ENCODE data around the gene TUBA1A.
A peak's percentile ranks its signal among the peaks of the same experiment; 100 is the strongest.
"Not testable (repeated sequence)": the region's sequence is repeated elsewhere in the genome, so short reads cannot be mapped to it uniquely, and the experiment has no call there.

TUBA1A gene

DNA sequence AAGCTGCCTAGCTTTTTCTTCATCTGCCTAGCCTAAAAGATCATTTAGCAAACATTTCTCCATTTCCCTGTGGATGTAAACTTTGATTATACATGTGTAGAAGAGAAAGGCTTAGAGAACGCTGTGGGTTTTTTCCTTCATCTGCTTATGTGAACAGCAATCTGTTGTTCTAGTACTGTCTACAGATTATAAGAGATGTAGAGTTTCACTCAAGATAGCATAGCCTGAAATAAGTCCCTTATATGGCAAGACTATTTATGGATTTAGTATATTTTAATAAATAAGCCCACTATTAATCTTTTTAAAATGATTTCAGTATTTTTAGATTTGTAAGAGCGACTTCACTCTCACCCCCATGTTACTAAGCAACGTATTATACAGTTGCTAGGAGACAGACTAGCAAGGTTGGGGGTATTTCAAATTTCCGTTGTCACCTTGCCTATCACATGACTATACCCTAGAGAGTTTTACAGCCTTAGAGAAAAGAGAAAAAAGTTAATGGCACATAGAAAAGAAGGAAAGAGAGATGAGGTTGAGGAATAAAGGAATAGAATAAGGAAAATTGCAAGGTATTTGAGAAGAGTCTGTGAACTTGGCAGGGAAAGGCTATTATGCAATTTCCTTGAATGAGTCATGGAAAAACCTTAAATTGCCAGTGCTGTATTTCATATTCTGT, 12.2 kb upstream of the TUBA1A start:
- DNase-seq (ENCODE audit: low read depth): peak; percentile 80

DNA sequence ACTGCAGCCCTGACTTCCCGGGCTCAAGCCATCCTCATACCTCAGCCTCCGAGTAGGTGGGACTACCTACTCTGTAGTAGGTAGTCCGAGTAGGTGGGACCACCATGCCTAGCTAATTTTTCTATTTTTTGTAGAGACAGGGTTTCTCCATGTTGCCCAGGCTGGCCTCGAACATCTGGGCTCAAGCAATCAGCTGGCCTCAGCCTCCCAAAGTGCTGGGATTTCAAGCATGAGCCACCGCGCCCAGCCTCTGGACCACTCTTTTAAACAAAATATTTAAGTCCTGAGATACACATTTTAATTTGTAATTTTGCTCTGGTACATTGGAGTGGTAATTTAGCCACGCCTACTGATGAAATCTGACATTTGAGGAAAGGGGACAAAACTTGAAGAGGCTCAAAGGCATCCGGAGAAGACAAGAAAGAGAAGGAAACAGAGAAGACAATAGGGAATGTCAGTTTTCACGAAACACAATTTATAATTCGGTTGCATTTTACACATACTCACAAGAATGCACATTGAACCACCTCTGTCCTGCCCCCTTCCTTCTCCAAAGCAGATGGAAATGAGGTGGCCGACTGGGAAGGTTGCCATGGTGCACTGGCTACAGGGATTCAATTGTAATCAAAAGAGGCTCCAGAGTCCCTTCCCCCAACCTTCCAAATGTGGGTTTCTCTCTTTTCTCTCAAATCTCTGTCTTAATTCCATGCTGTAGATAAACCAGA, 9.7 kb upstream of the TUBA1A start:
- peak; percentile 90 for DNase-seq (ENCODE audit: low read depth)

DNA sequence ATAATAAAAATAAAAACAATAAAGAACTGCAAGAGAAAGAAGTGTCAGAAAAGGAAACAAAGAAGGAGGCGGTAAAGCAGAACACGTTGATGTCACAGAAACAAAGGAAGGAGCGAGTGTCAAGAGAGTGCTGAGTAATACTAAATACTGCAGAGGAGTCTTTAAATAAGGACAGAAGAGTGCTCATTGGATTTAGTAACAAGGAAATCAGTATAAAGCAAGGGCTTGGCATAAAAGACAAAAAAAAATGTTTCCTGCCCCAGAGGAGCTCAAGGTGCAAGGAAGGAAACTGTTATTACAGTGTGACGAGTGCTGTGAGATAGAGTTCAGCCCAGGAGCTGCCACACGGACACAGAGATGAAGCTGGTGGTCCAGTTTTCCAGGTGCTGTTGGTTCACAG, 8.4 kb upstream of the TUBA1A start:
- no peak for DNase-seq (ENCODE audit: low read depth)

DNA sequence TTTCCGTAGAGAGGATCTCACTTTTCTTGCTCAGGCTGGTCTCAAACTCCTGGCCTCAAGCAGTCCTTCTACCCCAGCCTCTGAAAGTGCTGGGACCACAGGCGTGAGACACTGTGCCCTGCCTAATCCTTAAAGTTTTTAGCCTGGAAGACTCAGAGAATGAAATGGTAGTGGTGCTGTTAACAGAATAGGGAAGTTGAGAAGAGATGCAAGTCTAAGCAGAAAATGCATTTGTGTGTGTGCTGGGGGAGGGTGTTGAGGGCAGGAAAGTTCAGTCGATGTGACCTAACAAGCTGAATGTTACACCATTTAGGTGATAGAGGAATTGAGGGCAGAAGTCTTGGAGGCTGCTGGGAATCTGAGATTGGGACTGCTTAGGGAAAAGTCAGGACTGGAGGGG, 6.9 kb upstream of the TUBA1A start:
- no peak for DNase-seq (ENCODE audit: low read depth)

DNA sequence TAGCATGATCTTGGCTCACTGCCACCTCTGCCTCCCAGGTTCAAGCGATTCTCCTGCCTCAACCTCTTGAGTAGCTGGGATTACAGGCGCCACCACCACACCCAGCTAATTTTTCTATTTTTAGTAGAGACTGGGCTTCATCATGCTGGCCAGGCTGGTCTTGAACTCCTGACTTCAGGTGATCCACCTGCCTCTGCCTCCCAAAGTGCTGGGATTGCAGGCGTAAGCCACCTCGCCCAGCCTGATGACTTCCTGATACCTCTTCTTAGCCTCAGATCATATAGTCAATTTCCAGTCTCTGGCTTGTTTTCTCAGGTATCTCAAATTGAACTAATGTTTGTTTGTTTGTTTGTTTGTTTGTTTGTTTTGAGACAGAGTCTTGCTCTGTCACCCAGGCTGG, 4.9 kb upstream of the TUBA1A start:
- DNase-seq (ENCODE audit: low read depth): not testable (repeated sequence)

DNA sequence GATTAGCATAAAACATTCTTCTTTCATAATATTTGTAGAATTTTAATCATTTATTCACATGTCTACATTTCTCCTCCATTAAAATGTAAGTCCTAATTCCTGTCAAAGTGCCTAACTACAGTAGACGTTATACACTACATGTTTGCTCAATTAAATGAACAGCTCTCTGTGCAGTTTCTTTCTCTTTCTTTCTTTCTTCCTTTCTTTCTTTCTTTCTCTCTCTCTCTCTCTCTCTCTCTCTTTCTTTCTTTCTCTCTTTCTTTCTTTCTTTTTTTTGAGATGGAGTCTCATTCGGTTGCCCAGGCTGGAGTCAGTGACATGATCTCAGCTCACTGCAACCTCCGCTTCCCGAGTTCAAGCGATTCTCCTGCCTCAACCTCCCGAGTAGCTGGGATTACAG, 2.6 kb upstream of the TUBA1A start:
- DNase-seq (ENCODE audit: low read depth): not testable (repeated sequence)

DNA sequence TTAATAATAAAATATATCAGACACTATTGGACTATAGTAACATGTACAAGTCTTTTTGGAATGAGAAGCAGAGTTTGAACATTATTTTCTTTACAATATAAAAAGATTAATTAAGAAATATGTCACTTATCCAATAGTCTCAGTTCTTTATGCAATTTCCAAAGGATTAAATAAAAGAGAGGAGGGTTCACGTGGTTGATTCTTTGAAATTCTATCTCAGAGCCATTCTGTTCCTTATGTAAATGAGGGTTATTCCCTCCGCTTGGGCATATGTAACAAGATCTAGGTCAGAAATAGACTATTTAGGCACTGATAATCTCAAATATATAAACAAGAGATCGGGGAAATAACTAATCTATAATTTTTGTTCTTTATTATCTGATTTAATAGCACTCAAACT, 2.1 kb upstream of the TUBA1A start:
- DNase-seq (ENCODE audit: low read depth): no peak

DNA sequence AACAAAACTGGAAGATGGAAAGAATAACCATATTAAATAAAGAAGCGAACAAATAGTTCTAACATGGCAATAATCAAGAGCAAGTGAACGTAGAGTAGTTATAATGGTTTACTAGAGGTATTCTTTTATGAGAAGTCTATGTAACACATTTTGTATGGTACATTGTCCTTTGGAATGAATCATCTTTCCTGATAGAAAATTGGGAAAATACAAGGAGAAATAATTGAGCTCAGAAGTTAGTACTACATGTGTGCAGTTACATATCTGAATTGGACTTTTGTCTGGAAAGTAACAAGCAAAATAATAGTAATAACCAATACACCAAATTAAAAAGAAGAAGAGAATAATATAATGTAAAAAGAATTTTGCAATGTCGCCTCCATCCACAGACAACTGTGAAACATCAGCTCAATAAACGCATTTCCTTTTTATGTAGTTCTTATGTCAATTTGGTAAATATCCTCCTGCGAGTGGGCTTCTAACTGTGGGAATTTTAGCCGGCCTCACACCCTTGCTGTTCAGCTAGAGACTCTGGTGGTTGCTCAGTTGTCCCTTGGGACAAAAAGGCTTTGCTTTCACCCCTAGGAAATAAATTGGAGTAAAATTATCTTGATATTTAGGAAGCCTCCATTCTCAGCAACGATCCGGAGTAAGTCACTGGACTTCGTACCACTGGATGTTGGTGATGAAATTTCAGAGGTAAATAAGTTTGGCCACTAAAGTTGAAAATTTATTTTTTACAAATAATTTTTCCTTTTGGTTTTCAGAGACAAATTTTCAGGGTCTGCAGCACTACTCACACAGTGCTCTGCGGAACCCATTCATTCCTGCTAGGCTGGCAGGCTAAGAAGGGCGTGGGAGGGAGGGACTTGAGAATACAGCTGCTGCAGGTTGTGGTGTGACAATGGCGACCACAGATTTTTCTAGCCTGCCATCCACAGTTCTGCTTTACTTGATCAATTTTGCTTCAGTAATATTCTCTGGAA, 1.1 kb upstream of the TUBA1A start:
- DNase-seq (ENCODE audit: low read depth): no peak

DNA sequence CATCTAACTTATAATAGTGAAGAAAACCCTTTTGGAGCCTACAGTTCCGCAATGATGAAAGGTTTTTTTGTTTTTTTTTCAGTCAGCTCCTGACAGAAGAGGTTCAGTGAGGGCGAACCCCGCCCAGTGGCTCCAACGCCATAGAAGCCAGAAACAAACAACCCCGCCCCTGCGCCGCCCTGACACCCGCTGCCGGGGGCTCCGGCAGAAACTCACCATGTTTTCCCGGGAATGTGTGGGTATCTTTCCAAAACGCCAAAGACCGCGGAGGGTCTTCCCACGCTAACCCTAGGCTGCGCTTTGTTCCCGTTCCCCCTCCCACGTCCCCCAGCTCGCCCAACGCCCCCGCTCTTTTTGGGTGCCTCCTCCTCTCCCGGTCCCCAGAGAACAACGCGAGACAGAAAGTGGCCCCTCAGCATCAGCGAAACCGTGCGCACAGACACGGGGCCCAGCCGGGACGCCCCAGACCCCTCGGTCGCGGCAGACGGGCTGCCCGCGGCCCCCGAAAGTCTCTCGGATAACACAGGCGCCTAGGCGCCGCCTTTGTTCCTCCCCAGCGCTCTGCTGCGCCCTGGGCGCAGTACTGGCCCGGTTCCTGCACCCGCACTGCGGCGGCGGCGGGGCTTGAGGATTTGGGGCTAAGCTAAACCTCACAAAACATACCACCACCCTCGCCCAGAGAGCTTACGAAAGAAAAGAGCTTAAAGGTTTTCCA, 522 bp downstream of the TUBA1A start:
- peak; percentile 81 for DNase-seq (ENCODE audit: low read depth)

DNA sequence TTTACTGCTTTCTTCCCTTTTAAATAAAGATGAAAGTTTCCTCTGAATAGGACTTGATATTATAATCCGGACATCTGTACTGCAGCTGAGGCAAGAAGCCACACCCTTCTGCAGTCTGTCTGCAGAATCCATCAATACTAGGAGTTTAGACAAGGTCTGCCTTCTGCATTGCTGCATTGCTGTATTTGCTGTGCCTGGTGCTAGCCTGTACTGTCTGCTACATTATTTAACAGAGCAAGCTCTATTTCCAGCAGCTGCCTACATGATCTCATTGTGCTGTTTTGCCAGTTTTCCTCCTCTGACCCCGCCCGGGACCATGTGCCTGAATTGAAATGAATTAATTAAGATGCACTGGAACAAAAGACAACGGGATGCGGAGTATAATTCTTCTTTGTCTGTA, 1.7 kb downstream of the TUBA1A start:
- peak; percentile 5 for DNase-seq (ENCODE audit: low read depth)

DNA sequence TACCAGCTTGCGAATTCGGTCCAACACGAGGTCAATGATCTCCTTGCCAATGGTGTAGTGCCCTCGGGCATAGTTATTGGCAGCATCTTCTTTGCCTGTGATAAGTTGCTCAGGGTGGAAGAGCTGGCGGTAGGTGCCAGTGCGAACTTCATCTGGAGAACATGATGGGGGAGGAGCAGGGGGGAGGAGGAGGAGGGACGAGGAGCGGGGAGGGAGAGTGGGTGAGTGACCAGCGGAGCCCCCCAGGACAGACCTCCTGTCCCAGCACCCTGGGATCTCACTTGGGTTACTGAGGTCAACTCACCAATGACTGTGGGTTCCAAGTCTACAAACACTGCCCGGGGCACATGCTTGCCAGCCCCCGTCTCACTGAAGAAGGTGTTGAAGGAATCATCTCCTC, 2.6 kb downstream of the TUBA1A start:
- not testable (repeated sequence) for DNase-seq (ENCODE audit: low read depth)

DNA sequence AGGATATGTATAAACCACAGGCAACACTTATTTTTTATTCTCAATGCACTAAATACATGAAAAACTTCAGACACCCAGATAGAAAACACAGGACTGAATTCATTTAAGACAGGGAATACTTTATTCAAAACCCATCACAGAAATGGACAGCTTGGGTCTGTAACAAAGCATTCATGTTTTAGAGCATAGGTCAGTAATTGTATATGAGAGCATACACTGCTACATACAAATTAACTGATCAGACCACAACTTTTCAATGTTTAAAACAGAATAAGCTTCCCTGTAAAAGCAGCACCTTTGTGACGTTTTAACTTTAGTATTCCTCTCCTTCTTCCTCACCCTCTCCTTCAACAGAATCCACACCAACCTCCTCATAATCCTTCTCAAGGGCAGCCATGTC, 4.2 kb downstream of the TUBA1A start:
- DNase-seq (ENCODE audit: low read depth): not testable (repeated sequence)

DNA sequence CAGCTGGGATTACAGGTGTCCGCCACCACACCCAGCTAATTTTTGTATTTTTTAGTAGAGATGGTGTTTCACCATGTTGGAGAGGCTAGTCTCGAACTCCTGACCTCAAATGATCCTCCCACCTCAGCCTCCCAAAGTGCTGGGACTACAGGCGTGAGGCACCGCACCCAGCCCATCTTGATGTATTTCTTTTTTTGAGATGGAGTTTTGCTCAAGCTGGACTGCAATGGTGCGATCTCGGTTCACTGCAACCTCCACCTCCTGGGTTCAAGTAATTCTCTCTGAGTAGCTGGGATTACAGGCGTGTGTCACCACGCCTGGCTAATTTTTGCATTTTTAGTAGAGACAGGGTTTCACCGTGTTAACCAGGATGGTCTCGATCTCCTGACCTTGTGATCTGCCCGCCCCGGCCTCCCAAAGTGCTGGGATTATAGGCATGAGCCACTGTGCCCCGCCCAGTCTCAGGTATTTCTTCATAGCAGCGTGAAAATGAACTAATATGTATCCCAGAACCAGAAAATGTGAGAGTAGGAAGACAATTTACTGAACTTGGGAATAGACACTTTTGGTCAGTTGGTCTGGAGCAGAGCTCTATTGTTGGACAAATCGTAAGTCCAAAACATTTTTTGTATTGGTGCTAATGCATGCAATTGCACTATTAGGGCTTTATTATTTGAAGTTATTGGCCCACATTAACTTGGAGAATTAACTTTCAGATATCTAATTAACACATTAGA, 5.5 kb downstream of the TUBA1A start:
- not testable (repeated sequence) for DNase-seq (ENCODE audit: low read depth)

DNA sequence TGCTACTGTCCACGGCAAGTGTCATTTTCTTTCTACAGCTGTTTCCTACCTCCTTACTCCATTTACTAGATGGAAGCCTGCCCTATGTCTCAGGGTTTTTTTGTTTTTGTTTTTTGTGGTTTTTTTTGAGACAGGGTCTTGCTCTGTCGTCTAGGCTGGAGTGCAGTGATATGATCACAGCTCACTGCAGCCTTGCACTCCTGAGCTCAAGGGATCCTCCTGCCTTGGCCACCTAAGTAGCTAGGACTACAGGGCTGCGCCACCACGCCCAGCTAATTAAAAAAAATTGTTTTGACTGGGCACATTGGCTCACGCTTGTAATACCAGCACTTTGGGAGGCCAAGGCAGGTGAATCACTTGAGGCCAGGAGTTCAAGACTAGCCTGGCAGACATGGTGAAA, 14.7 kb downstream of the TUBA1A start:
- DNase-seq (ENCODE audit: low read depth): no peak

DNA sequence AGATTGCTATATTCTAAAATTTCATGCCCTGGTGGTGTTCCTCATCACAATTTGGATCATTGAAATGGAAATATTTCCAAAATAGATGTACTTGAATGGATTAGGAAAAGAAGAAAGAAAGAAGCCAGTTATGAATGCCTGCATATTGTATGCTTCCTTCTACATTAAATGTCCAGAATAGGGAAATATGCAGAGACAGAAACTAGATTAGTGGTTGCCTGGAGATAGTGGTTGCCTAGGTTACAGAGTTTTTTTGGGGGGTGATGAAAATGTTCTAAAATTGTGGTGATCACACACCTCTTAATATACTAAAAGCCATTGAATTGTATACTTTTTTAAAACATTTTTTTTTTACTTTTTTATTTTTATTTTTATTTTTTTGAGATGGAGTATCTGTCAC, 18.0 kb downstream of the TUBA1A start:
- DNase-seq (ENCODE audit: low read depth): no peak

DNA sequence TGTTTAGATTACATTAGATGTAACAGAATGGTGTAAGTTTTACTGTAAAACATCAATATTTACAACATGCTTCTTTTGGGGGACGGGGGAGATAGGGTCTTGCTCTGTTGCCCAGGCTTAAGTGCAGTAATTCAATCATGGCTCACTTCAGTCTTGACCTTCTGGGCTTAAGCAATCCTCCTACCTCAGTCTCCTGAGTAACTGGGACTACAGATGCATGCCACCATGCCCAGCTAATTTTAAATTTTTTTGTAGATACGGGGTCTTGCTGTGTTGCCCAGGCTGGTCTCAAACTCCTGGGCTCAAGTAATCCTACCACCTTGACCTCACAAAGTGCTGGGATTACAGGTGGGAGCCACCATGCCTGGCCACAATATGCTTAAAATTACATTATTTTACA, 23.8 kb downstream of the TUBA1A start:
- no peak for DNase-seq (ENCODE audit: low read depth)

DNA sequence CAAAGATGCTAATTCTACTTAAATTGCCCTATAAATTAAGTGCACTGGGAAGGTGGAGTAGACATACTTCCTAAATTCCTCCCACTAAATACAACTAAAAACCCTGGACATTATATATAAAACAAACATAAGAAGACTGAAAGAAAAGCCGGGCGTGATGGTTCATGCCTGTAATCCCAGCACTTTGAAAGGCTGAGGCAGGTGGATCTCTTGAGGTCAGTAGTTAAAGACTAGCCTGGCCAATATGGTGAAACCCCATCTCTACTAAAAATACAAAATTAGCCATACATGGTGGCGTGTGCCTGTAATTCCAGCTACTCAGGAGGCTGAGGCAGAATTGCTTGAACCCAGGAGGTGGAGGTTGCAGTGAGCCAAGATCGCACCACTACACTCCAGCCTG, 27.0 kb downstream of the TUBA1A start:
- not testable (repeated sequence) for DNase-seq (ENCODE audit: low read depth)

DNA sequence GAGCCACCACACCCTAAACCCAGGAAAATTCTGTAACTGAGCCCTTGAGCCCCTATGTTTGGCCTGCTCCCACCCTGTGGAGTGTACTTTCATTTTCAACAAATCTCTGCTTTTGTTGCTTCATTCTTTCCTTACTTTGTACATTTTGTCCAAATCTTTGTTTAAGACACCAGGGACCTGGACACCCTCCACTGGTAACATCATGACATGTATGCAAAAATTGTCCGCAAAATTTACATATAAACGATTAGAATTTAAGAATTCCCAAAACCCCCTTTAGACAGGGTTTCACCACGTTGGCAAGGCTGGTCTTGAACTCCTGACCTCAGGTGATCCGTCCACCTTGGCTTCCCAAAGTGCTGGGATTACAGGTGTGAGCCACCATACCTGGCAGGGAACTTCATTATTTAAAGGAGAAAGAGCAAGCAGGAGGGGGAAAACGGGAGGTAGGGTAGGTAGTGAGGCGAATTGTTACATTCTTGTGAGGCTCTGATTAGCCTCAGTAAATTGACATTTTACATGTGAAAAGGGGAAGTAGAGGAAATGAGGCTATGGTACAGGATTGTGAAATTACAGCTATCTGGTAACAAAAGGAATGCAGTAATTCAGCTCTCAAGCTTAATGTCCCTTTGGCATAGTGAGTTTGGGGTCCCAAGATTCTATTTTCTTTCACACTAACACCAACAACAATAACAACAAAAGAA, 27.6 kb downstream of the TUBA1A start:
- DNase-seq (ENCODE audit: low read depth): no peak

DNA sequence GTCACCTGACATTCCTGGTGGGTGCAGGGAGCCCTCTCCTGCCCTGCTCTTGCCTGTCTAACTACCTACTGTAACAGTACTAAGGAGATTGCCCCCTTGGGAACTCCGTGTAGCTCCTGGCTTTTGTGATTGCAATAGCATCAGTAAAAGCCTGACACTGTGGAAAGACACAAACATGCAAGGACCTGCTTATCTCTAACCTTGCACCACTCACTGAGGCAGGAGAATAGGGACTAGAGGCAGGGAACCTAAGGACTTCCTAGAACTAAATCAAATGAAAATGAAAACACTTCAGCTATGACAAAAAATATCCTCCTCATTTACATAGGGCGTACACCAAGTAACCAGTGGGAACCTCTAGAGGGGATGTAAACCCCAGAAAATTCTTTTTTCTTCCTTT, 28.5 kb downstream of the TUBA1A start:
- no peak for DNase-seq (ENCODE audit: low read depth)

DNA sequence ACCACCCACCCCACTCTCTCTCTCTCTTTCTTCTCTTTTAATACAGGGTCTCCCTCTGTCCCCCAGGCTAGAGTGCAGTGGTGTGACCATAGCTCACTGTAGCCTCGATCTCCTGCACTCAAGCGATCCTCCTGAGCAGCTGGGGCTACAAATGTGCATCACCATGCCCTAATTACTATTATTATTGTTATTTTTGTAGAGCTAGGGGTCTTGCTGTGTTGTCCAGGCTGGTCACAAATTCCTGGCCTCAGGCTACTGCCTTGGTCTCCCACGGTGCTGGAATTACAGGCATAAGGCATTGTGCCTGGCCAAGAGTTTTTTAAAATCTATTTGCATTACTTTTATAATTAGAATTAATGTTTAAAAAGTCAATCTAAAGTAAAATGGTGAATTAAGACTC, 34.7 kb downstream of the TUBA1A start:
- DNase-seq (ENCODE audit: low read depth): no peak

DNA sequence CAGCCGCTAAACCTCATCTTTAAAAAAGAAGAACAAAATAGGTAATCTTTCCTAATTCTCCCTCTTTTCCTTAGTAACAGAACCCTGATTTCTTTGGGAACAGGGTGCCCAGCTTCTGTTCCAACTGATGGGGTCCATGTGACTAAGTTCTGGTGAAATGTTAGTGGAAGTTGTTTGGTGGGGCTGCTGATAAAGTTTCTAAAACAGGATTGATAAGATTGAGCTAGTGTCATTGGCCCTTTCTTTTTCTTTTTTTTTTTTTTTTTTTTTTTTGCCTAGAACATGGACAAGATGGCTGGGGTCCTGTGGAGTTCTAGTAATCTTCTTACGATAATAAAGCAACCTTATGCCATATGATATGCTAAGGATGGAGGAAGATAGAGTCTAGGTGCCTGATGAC, 41.5 kb downstream of the TUBA1A start:
- no peak for DNase-seq (ENCODE audit: low read depth)
